Measurements from ENCODE around the gene NRXN2. TPM values are rescaled to one million over a fixed set of nuclear protein-coding genes. Genes with fewer than 3 reads are reported as not detected.

The NRXN2 gene
- 33.2 TPM for total RNA-seq

DNA sequence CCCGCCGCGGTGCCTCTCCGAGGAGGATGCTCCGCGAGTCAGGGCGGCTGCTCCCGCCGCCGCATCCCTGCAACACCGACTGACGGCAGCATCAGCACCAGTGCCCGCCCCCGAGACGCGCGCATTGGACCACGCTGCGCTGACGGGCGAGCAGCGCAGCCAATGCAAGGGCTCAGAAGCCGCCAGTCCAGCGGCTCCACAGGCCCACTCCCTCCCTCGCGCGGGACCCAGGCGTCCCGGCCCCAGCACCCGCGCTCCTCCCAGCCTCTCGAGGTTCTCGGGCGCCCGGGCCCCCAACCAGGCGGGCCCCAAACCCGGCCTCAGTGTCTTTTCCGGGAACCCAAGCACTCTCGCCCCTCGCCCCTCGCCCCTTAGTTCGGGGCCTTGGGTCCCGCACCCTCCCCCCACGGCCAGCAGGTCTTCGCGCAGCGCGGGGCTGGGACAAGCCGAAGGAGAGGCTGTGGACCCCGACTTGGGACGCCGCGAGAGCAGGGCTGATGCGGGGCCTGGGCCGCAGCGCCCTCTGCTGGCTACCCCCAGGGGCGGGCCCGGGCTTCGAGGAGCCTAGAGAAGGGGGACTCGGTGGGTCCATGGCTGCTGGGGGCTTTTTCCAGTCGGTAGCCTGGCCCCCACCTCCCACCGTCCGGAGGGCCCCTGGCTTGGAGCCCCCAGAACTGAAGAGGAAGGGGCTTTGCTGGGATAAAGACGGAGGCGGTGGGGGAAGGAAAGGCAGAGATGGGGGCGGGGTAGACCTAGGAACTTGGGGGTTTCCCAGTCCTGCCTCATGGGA lies at the start of gene NRXN2:
TSS of gene NRXN2 (minus strand) at position 81 of the 790 bp plus-strand sequence. CDS start 9,498 bp downstream, outside the sequence.

DNA sequence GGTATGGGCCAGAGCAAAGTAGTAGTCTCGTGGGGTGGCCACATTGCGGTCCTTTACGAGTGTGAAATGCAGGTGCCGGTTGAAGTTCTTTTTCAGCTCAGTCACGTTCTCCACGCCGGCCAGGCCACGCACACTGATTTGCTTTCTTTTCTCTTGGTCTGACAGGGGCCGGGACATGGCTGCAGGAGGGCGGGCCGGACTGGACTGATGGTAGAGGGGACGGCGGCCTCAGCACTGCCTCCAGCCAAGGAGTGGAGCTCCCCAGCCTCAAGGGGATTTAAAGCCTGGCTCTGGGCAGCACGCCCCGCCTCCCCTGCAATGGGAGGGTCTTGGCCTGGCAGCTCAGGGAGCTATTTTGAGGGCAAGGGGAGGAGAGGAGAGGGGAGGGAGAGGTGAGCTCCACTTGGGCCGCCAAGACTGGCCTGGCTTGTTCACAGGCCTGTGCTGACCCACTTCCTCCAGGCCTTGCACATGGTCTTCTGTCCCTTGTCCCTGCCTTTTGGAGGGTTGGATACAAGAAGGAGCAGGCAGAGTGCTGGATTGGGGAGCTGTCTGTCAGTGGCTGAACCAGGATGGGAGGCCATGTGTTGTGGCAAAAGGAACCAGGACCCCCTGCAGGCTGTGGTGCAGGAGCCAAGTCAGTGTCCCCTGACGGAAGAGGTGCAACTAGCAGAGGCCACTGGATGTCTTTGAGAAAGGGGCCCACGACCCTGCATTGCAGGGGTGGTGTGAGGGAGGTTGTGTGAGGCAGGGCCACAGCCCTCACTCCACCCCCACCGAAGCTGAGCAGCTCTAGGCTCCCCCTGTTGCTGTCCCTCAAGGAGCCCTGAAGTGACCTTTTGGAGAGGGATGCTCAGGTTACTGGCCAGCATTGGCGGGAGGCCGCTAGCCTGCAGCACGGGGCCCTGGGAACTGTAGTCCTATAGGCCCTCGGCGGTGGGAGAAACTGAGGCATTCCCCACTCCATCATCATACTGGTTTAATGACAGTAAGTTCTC lies 37.0 kb upstream of the NRXN2 start, which contains the start of gene PYGM:
TSS of gene PYGM (minus strand) at position 253 of the 998 bp plus-strand sequence. CDS start at position 177, 76 bp downstream.

DNA sequence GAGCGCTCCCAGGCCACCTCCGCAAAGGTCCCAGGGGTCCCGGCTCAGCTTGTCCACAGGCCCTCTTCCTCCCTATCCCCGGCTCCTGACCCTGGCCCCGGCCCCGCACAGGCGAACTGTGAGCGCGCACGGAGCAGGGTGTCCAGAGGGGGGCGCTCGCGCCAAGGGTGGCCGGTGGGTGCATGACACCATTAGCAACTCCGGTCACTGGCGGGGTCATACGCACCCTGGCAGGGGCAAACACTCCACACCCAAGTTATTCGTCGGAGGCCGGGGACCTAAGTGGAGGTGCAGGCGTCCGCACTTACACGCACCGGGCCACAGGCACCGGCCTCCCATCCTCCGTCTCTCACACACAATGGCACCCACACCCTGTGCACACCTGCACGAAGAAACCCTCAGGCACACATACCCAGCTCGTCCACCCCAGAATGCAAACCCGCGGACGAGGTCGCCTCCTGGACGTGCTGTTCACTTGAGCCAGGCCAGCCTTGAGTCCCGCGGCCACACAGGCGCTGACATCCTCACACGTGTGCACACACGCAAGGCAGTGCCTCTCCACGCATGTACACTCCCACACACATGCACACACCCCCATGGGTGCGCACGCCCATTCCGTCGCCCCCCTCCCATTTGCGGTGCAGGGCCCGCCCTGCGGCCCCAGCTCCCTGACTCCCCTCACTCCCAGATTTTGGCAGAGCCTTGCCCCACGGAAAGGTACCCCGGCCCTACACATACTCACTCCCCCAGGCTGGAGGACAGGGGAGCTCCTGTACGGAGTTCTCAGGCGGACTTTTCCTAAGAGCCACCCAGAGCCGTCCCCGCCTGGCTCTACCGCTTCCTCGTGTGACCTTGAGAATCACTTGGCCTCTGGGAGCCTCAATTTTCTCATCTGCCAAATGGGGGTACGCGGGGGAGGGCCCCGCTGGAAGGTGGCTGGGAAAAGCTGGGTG lies 20.9 kb upstream of the NRXN2 start, which contains the start of gene RASGRP2:
TSS of gene RASGRP2 (minus strand) at position 552 of the 953 bp plus-strand sequence. CDS start 1,276 bp downstream, outside the sequence.

DNA sequence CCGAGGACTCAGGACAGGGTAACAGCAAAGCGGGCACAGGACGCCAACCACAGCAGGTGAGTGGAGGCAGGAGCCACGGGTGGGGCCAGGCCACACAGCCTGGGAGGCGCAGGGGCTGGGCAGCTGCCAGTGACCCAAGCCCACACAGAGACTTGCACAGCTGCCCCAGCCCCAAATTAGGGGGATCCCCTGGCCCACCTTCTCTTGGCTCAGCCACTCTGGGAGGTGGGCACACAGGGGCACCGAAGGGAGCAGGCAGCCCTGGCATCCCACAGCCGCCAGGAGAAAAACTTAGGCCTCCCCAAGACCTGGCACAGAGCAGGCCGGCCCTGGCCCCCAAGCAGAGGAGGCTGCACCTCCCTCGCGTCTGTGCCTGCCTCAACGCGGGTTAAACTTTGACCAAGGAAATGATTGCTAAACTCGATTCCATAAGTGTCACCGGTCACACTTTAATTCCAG lies 132.2 kb downstream of the NRXN2 start, which contains the start of gene SLC22A12:
TSS of gene SLC22A12 (plus strand) at position 458 of the 459 bp plus-strand sequence. CDS start 337 bp downstream, outside the sequence.

Other genes starting within 250 kb of the NRXN2 start
- 18.3 TPM for gene SLC22A11, start 167.3 kb downstream of the NRXN2 start, total RNA-seq
- gene SLC22A12, start 132.0 kb downstream of the NRXN2 start, total RNA-seq, result 4.6 TPM
- gene RASGRP2, start 20.9 kb upstream of the NRXN2 start, total RNA-seq, result 14.9 TPM
- 136 TPM for gene PYGM, start 36.8 kb upstream of the NRXN2 start, total RNA-seq
- gene SF1, start 55.3 kb upstream of the NRXN2 start, total RNA-seq, result 149 TPM
- 23.6 TPM for gene MAP4K2, start 80.0 kb upstream of the NRXN2 start, total RNA-seq
- gene MEN1, start 87.4 kb upstream of the NRXN2 start, total RNA-seq, result 31.8 TPM
- 8.7 TPM for gene CDC42BPG, start 121.5 kb upstream of the NRXN2 start, total RNA-seq
- 62.8 TPM for gene EHD1, start 155.4 kb upstream of the NRXN2 start, total RNA-seq
- gene ATG2A, start 194.0 kb upstream of the NRXN2 start, total RNA-seq, result 31.4 TPM
- 14.4 TPM for gene PPP2R5B, start 201.5 kb upstream of the NRXN2 start, total RNA-seq
- 1.3 TPM for gene GPHA2, start 212.7 kb upstream of the NRXN2 start, total RNA-seq
- gene MAJIN, start 248.9 kb upstream of the NRXN2 start, total RNA-seq, result 0.70 TPM